HG02870 (cell line): Measurements from ENCODE around the gene ZFP91.
A peak's percentile ranks its signal among the peaks of the same experiment; 100 is the strongest.

Experiments
- ATAC-seq: cut with Tn5 transposase; IDR thresholded peaks from one replicate; pipeline ENCODE4 v1.9.1; 2021; ENCODE audit warnings: mild to moderate bottlenecking, moderate library complexity; ENCODE audit not compliant: unreplicated experiment

Gene ZFP91

GRCh38 chr11:58626934-58627483 is 48.1 kb downstream of the ZFP91 start:
- ATAC-seq = no peak

- no peak for ATAC-seq
Observed at GRCh38 chr11:58628446-58628845, 49.6 kb downstream of the ZFP91 start.

GRCh38 chr11:58629857-58630256 is 51.0 kb downstream of the ZFP91 start:
- peak; percentile 46 for ATAC-seq

- ATAC-seq = no peak
Observed at GRCh38 chr11:58631378-58631777, 52.5 kb downstream of the ZFP91 start.

- no peak for ATAC-seq
Observed at GRCh38 chr11:58632510-58632909, 53.6 kb downstream of the ZFP91 start.

- no peak for ATAC-seq
Observed at GRCh38 chr11:58636587-58636986, 57.7 kb downstream of the ZFP91 start.

- ATAC-seq = no peak
Observed at GRCh38 chr11:58637371-58637770, 58.5 kb downstream of the ZFP91 start.

- no peak for ATAC-seq
Observed at GRCh38 chr11:58639103-58639502, 60.2 kb downstream of the ZFP91 start.

GRCh38 chr11:58639669-58640068 is 60.8 kb downstream of the ZFP91 start:
- ATAC-seq = no peak

- ATAC-seq = no peak
Observed at GRCh38 chr11:58640386-58641023, 61.6 kb downstream of the ZFP91 start.

GRCh38 chr11:58641341-58641740 is 62.5 kb downstream of the ZFP91 start:
- no peak for ATAC-seq

- ATAC-seq = no peak
Observed at GRCh38 chr11:58641803-58642581, 63.1 kb downstream of the ZFP91 start.

- no peak for ATAC-seq
Observed at GRCh38 chr11:58645854-58646253, 67.0 kb downstream of the ZFP91 start.

GRCh38 chr11:58647141-58647699 is 68.4 kb downstream of the ZFP91 start:
- peak; percentile 88 for ATAC-seq

- no peak for ATAC-seq
Observed at GRCh38 chr11:58647866-58648265, 69.0 kb downstream of the ZFP91 start.

GRCh38 chr11:58649623-58650022 is 70.8 kb downstream of the ZFP91 start:
- no peak for ATAC-seq

GRCh38 chr11:58650496-58650895 is 71.6 kb downstream of the ZFP91 start:
- ATAC-seq = no peak

GRCh38 chr11:58652726-58653280 is 73.9 kb downstream of the ZFP91 start:
- ATAC-seq = no peak

- ATAC-seq = peak; percentile 78
Observed at GRCh38 chr11:58654079-58654907, 75.4 kb downstream of the ZFP91 start.

- peak; percentile 69 for ATAC-seq
Observed at GRCh38 chr11:58654908-58655296, 76.0 kb downstream of the ZFP91 start.

GRCh38 chr11:58656348-58656747 is 77.5 kb downstream of the ZFP91 start:
- no peak for ATAC-seq
